SK-N-SH treated with all-trans-retinoic acid at 6 μM for 48 hours (cell line): ENCODE results near the gene SLC24A1.

Source experiments
- ARNTL ChIP-seq: fragments of 450-650 bp; formaldehyde crosslinking; IDR thresholded peaks from 2 replicates; pipeline ENCODE4 v1.5.0; 2020; ENCODE audit warnings: low read depth, mild to moderate bottlenecking, moderate library complexity, borderline replicate concordance
- CREB5 ChIP-seq: fragments of 250-450 bp; sonication (Bioruptor Pico); IDR thresholded peaks from 2 replicates; pipeline ENCODE4 v1.5.1; 2020; ENCODE audit warnings: low read depth, mild to moderate bottlenecking, moderate library complexity
- GLIS3 ChIP-seq: fragments of 250-450 bp; sonication (Bioruptor Pico); IDR thresholded peaks from 2 replicates; pipeline ENCODE4 v1.5.0; 2020; ENCODE audit warnings: mild to moderate bottlenecking, moderate library complexity
- OSR1 ChIP-seq: fragments of 250-450 bp; sonication (Bioruptor Pico); IDR thresholded peaks from 2 replicates; pipeline ENCODE4 v1.8.0; 2022; ENCODE audit warnings: moderate library complexity, mild to moderate bottlenecking, inconsistent platforms
- SNAI2 ChIP-seq: fragments of 250-450 bp; sonication (Bioruptor Pico); IDR thresholded peaks from 2 replicates; pipeline ENCODE4 v1.5.0; 2020; ENCODE audit warnings: mild to moderate bottlenecking, moderate library complexity
- TOX ChIP-seq: fragments of 250-450 bp; sonication (Bioruptor Pico); IDR thresholded peaks from 2 replicates; pipeline ENCODE4 v1.8.0; 2021; ENCODE audit warnings: mild to moderate bottlenecking, moderate library complexity, borderline replicate concordance
- ZC3H10 ChIP-seq: fragments of 250-450 bp; sonication (Bioruptor Pico); IDR thresholded peaks from 2 replicates; pipeline ENCODE4 v1.5.1; 2021; ENCODE audit warnings: mild to moderate bottlenecking, moderate library complexity
- ZFP3 ChIP-seq: fragments of 250-450 bp; sonication (Bioruptor Pico); IDR thresholded peaks from 2 replicates; pipeline ENCODE4 v1.5.0; 2020; ENCODE audit warnings: mild to moderate bottlenecking, moderate library complexity
- ZFP30 ChIP-seq: fragments of 450-650 bp; formaldehyde crosslinking; IDR thresholded peaks from 2 replicates; pipeline ENCODE4 v1.5.0; 2022; ENCODE audit warnings: mild to moderate bottlenecking, moderate library complexity
- ZNF70 ChIP-seq: fragments of 450-650 bp; formaldehyde crosslinking; IDR thresholded peaks from 2 replicates; pipeline ENCODE4 v1.5.0; 2020; ENCODE audit warnings: mild to moderate bottlenecking, moderate library complexity
- TF ChIP-seq, protein P1 (sequence below): fragments of 250-450 bp; sonication (Bioruptor Pico); IDR thresholded peaks from 2 replicates; pipeline ENCODE4 v1.5.0; 2020; ENCODE audit warnings: mild to moderate bottlenecking, moderate library complexity
- TF ChIP-seq, protein P2 (sequence below): fragments of 250-450 bp; sonication (Bioruptor Pico); IDR thresholded peaks from 2 replicates; pipeline ENCODE4 v1.8.0; 2020; ENCODE audit warnings: mild to moderate bottlenecking, moderate library complexity, borderline replicate concordance

DNA sequence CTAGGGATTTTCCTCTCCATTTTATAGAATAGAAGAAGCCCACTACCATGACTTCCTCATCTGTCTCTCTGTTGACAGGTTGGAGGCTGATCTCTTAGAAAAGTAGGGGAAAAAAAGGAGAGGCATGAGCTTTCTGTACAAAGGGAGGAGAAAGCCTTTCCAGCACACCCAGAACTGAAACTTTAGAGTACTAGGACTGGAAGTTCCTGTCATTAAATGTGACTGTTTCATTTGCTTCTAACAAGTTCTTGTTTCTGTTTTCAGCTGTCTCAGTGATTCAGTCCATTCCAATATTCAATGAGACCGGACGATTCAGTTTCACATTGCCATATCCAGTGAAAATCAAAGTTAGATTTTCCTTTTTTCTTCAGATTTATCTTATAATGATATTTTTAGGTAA lies 49.8 kb upstream of the SLC24A1 start:
- TF ChIP-seq TOX (no peak), ZC3H10 (CRISPR knock-in tag) (no peak), SNAI2 (CRISPR knock-in tag) (no peak), ZFP3 (CRISPR knock-in tag) (no peak), CREB5 (CRISPR knock-in tag) (no peak), ZNF70 (CRISPR knock-in tag) (no peak), GLIS3 (CRISPR knock-in tag) (no peak), ZFP30 (CRISPR knock-in tag) (no peak), OSR1 (no peak), ARNTL (CRISPR knock-in tag) (no peak)
- TF ChIP-seq, protein P1, sequence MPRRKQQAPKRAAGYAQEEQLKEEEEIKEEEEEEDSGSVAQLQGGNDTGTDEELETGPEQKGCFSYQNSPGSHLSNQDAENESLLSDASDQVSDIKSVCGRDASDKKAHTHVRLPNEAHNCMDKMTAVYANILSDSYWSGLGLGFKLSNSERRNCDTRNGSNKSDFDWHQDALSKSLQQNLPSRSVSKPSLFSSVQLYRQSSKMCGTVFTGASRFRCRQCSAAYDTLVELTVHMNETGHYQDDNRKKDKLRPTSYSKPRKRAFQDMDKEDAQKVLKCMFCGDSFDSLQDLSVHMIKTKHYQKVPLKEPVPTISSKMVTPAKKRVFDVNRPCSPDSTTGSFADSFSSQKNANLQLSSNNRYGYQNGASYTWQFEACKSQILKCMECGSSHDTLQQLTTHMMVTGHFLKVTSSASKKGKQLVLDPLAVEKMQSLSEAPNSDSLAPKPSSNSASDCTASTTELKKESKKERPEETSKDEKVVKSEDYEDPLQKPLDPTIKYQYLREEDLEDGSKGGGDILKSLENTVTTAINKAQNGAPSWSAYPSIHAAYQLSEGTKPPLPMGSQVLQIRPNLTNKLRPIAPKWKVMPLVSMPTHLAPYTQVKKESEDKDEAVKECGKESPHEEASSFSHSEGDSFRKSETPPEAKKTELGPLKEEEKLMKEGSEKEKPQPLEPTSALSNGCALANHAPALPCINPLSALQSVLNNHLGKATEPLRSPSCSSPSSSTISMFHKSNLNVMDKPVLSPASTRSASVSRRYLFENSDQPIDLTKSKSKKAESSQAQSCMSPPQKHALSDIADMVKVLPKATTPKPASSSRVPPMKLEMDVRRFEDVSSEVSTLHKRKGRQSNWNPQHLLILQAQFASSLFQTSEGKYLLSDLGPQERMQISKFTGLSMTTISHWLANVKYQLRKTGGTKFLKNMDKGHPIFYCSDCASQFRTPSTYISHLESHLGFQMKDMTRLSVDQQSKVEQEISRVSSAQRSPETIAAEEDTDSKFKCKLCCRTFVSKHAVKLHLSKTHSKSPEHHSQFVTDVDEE, result no peak
- TF ChIP-seq, protein P2, sequence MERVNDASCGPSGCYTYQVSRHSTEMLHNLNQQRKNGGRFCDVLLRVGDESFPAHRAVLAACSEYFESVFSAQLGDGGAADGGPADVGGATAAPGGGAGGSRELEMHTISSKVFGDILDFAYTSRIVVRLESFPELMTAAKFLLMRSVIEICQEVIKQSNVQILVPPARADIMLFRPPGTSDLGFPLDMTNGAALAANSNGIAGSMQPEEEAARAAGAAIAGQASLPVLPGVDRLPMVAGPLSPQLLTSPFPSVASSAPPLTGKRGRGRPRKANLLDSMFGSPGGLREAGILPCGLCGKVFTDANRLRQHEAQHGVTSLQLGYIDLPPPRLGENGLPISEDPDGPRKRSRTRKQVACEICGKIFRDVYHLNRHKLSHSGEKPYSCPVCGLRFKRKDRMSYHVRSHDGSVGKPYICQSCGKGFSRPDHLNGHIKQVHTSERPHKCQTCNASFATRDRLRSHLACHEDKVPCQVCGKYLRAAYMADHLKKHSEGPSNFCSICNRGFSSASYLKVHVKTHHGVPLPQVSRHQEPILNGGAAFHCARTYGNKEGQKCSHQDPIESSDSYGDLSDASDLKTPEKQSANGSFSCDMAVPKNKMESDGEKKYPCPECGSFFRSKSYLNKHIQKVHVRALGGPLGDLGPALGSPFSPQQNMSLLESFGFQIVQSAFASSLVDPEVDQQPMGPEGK, result no peak
